ENCODE results near the gene CTF1. TPM values are rescaled to one million over a fixed set of nuclear protein-coding genes. Genes with fewer than 3 reads are reported as not detected.
A peak's percentile ranks its signal among the peaks of the same experiment; 100 is the strongest.

The CTF1 gene
- total RNA-seq, 1 donor from 2014 or later, result 5.2 TPM

DNA sequence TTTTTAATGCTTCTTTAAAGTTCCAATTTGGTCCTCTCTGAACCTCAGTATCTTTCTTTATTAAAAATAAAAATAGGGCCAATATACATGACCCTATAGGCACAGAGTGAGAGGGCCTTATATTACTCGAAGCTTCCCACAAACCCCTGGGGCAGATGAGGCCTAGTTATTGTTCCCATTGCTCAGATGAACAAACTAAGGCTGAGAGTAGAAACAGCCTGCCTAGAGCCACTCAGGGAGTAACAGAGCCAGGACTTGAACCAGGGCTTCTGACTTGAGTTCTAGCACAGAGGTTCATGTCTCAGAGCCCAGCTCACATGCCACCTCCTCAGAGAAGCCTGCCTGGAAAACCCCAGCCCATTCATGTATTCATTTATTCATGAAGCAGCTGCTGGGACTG is 10.3 kb upstream of the CTF1 start:
- H3K27me3 Mint-ChIP-seq (ENCODE audit: low read depth, unreplicated experiment), result no peaks in the 10 kb centered on the region
- peaks cover 18% of the 10 kb centered on the region for H3K36me3 Mint-ChIP-seq (ENCODE audit: low read depth, unreplicated experiment)
- Histone ChIP-seq H3K27me3 (ENCODE audit: insufficient read depth, low read length) (no peaks in the 10 kb centered on the region), H3K9ac (ENCODE audit: low read length) (no peak overlapping the region), H3K4me2 (ENCODE audit: low read length) (no peak overlapping the region), H2AFZ (ENCODE audit: low read depth, low read length) (no peak overlapping the region), H3K4me1 (ENCODE audit: insufficient read depth, low read length) (no peaks in the 10 kb centered on the region), H3K36me3 (ENCODE audit: insufficient read depth, low read length) (peaks cover 18% of the 10 kb centered on the region), H3K79me2 (ENCODE audit: insufficient read depth, low read length) (peaks cover 3% of the 10 kb centered on the region), H3K4me3 (ENCODE audit: insufficient read depth, low read depth, low read length) (no peak overlapping the region), H3K9me3 (ENCODE audit: insufficient read depth, low read depth, low read length) (no peaks in the 10 kb centered on the region), H3K27ac (ENCODE audit: low read depth, low read length) (no peak overlapping the region), H4K20me1 (ENCODE audit: insufficient read depth, low read length) (peaks cover 6% of the 10 kb centered on the region)
- no peak for DNase-seq (ENCODE audit: low read depth)
- H3K9me3 Mint-ChIP-seq (ENCODE audit: unreplicated experiment), result no peaks in the 10 kb centered on the region
- H3K4me3 Mint-ChIP-seq (ENCODE audit: unreplicated experiment), result no peak overlapping the region
- no peak for FAIRE-seq
- peaks cover 4% of the 10 kb centered on the region for H3K4me1 Mint-ChIP-seq (ENCODE audit: low read depth, unreplicated experiment)
- H3K27ac Mint-ChIP-seq (ENCODE audit: unreplicated experiment), result no peak overlapping the region
- no peak for TF ChIP-seq EZH2 (IDR thresholded peaks at IDR 0.05; ENCODE audit: insufficient read depth, low read length)
- TF ChIP-seq, protein P1, sequence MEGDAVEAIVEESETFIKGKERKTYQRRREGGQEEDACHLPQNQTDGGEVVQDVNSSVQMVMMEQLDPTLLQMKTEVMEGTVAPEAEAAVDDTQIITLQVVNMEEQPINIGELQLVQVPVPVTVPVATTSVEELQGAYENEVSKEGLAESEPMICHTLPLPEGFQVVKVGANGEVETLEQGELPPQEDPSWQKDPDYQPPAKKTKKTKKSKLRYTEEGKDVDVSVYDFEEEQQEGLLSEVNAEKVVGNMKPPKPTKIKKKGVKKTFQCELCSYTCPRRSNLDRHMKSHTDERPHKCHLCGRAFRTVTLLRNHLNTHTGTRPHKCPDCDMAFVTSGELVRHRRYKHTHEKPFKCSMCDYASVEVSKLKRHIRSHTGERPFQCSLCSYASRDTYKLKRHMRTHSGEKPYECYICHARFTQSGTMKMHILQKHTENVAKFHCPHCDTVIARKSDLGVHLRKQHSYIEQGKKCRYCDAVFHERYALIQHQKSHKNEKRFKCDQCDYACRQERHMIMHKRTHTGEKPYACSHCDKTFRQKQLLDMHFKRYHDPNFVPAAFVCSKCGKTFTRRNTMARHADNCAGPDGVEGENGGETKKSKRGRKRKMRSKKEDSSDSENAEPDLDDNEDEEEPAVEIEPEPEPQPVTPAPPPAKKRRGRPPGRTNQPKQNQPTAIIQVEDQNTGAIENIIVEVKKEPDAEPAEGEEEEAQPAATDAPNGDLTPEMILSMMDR (IDR thresholded peaks at IDR 0.05; ENCODE audit: insufficient read depth, low read depth, low read length), result no peak

DNA sequence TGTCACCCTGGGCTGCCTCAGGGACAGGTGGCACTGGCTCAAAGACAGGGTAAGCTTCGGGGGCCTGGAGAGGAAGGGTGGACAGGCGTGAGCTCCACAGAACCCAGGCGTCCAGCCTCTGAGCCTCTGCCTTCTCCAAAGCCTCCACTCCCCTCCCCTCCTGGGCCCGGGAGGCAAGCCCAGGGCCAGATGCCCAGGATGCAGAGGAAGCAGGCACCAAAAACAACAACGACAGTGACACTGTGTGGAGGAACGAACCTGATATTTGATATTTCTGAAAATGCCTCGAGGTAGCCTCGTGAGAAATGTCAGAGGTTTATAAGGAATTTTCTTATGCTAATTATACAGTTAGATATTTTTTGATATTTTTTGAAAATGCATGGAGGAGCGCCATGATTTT is 8.5 kb upstream of the CTF1 start:
- Histone ChIP-seq H2AFZ (ENCODE audit: low read depth, low read length) (no peak overlapping the region), H3K79me2 (ENCODE audit: insufficient read depth, low read length) (peaks cover 12% of the 10 kb centered on the region), H3K36me3 (ENCODE audit: insufficient read depth, low read length) (peaks cover 19% of the 10 kb centered on the region), H3K27ac (ENCODE audit: low read depth, low read length) (no peak overlapping the region), H4K20me1 (ENCODE audit: insufficient read depth, low read length) (peaks cover 3% of the 10 kb centered on the region), H3K4me3 (ENCODE audit: insufficient read depth, low read depth, low read length) (no peak overlapping the region), H3K27me3 (ENCODE audit: insufficient read depth, low read length) (no peaks in the 10 kb centered on the region), H3K9ac (ENCODE audit: low read length) (no peak overlapping the region), H3K9me3 (ENCODE audit: insufficient read depth, low read depth, low read length) (no peaks in the 10 kb centered on the region), H3K4me1 (ENCODE audit: insufficient read depth, low read length) (peaks cover 6% of the 10 kb centered on the region), H3K4me2 (ENCODE audit: low read length) (no peak overlapping the region)
- H3K36me3 Mint-ChIP-seq (ENCODE audit: low read depth, unreplicated experiment), result peaks cover 18% of the 10 kb centered on the region
- no peak overlapping the region for H3K27ac Mint-ChIP-seq (ENCODE audit: unreplicated experiment)
- peaks cover 6% of the 10 kb centered on the region for H3K4me1 Mint-ChIP-seq (ENCODE audit: low read depth, unreplicated experiment)
- no peaks in the 10 kb centered on the region for H3K27me3 Mint-ChIP-seq (ENCODE audit: low read depth, unreplicated experiment)
- no peak for DNase-seq (ENCODE audit: low read depth)
- FAIRE-seq, result no peak
- no peaks in the 10 kb centered on the region for H3K9me3 Mint-ChIP-seq (ENCODE audit: unreplicated experiment)
- TF ChIP-seq EZH2 (IDR thresholded peaks at IDR 0.05; ENCODE audit: insufficient read depth, low read length), result no peak
- TF ChIP-seq, protein P1 (IDR thresholded peaks at IDR 0.05; ENCODE audit: insufficient read depth, low read depth, low read length), result no peak
- H3K4me3 Mint-ChIP-seq (ENCODE audit: unreplicated experiment), result no peak overlapping the region

GRCh38 chr16:30888856-30889499 is 7.4 kb upstream of the CTF1 start:
- Histone ChIP-seq H4K20me1 (ENCODE audit: insufficient read depth, low read length) (peaks cover 6% of the 10 kb centered on the region), H3K27me3 (ENCODE audit: insufficient read depth, low read length) (no peaks in the 10 kb centered on the region), H3K4me3 (ENCODE audit: insufficient read depth, low read depth, low read length) (no peak overlapping the region), H3K79me2 (ENCODE audit: insufficient read depth, low read length) (peaks cover 20% of the 10 kb centered on the region), H3K9me3 (ENCODE audit: insufficient read depth, low read depth, low read length) (no peaks in the 10 kb centered on the region), H3K4me2 (ENCODE audit: low read length) (no peak overlapping the region), H3K36me3 (ENCODE audit: insufficient read depth, low read length) (peaks cover 19% of the 10 kb centered on the region), H2AFZ (ENCODE audit: low read depth, low read length) (no peak overlapping the region), H3K27ac (ENCODE audit: low read depth, low read length) (no peak overlapping the region), H3K4me1 (ENCODE audit: insufficient read depth, low read length) (peaks cover 12% of the 10 kb centered on the region), H3K9ac (ENCODE audit: low read length) (no peak overlapping the region)
- no peaks in the 10 kb centered on the region for H3K27me3 Mint-ChIP-seq (ENCODE audit: low read depth, unreplicated experiment)
- H3K36me3 Mint-ChIP-seq (ENCODE audit: low read depth, unreplicated experiment), result peaks cover 18% of the 10 kb centered on the region
- no peak for TF ChIP-seq EZH2 (IDR thresholded peaks at IDR 0.05; ENCODE audit: insufficient read depth, low read length)
- TF ChIP-seq, protein P1 (IDR thresholded peaks at IDR 0.05; ENCODE audit: insufficient read depth, low read depth, low read length), result no peak
- peaks cover 9% of the 10 kb centered on the region for H3K4me1 Mint-ChIP-seq (ENCODE audit: low read depth, unreplicated experiment)
- H3K9me3 Mint-ChIP-seq (ENCODE audit: unreplicated experiment), result no peaks in the 10 kb centered on the region
- H3K27ac Mint-ChIP-seq (ENCODE audit: unreplicated experiment), result peak overlapping the region; percentile 20
- H3K4me3 Mint-ChIP-seq (ENCODE audit: unreplicated experiment), result no peak overlapping the region
- FAIRE-seq (no peak), DNase-seq (ENCODE audit: low read depth) (no peak)
